Measurements from ENCODE around the gene PTBP2.

PTBP2 gene

DNA sequence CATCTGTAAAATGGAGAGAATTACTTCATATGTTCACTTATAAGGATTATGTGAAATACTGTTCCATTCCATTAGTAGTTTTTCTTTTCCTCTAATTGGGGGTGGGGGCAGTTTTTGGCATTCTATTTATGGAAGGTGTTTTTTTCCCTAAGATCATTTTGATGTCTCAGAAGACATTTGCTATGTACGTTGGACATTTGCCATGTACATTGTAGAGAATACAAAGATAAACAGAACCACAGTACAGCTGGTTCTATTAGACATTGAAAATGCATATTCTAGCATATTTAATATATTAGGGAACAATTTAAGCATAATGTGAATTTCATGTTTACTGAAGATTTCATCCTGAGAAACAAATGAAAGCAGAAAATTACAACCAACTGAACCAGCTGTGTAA lies 98.5 kb downstream of the PTBP2 start:
- TF ChIP-seq, protein P1, sequence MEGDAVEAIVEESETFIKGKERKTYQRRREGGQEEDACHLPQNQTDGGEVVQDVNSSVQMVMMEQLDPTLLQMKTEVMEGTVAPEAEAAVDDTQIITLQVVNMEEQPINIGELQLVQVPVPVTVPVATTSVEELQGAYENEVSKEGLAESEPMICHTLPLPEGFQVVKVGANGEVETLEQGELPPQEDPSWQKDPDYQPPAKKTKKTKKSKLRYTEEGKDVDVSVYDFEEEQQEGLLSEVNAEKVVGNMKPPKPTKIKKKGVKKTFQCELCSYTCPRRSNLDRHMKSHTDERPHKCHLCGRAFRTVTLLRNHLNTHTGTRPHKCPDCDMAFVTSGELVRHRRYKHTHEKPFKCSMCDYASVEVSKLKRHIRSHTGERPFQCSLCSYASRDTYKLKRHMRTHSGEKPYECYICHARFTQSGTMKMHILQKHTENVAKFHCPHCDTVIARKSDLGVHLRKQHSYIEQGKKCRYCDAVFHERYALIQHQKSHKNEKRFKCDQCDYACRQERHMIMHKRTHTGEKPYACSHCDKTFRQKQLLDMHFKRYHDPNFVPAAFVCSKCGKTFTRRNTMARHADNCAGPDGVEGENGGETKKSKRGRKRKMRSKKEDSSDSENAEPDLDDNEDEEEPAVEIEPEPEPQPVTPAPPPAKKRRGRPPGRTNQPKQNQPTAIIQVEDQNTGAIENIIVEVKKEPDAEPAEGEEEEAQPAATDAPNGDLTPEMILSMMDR (conservative IDR thresholded peaks at IDR 0.05; ENCODE audit: low read depth, low read length), result no peak
- no peak overlapping the region for H3K4me3 ChIP-seq (ENCODE audit: low read length)
- DNase-seq (ENCODE audit: low read depth), result no peak

DNA sequence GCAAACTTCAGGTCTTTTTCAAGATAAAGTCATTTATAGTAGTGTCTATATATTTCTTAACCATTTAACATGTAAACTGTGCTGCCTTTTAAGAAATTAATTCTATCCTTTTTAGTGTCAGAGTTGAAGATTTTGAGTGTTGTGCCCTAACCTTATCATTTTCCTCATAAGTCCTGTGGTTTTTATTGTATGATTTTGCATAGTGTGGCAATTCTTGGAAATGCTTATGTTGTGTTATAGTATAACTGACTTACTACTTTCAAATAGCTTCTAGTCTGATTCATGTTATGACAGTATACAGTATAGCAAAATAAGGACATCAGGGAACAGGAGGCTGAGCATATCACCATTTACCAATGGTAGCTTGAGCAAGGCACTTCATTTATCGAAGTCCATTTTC lies 99.1 kb downstream of the PTBP2 start:
- DNase-seq (ENCODE audit: low read depth), result no peak
- TF ChIP-seq, protein P1 (conservative IDR thresholded peaks at IDR 0.05; ENCODE audit: low read depth, low read length), result no peak
- H3K4me3 ChIP-seq (ENCODE audit: low read length), result no peak overlapping the region

DNA sequence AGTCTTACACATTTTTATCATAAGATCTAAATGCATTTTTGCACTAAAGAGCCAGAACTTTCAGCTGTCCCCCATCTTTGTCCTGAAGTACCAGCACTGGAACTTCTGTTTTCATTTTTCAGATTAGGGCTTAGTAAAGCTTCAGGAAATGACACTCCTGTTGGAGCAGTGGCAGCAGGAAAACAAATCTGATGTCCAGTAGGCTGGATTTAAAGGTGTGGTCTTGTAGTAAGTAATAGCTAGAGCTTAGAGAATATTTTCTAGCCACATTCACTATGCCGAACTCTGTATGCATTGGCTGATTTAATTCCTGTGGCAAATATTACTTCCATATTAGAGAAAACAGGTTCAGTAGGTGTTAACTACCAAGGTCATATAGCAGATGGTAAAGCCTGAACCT lies 103.6 kb downstream of the PTBP2 start:
- no peak overlapping the region for H3K4me3 ChIP-seq (ENCODE audit: low read length)
- DNase-seq (ENCODE audit: low read depth), result no peak

DNA sequence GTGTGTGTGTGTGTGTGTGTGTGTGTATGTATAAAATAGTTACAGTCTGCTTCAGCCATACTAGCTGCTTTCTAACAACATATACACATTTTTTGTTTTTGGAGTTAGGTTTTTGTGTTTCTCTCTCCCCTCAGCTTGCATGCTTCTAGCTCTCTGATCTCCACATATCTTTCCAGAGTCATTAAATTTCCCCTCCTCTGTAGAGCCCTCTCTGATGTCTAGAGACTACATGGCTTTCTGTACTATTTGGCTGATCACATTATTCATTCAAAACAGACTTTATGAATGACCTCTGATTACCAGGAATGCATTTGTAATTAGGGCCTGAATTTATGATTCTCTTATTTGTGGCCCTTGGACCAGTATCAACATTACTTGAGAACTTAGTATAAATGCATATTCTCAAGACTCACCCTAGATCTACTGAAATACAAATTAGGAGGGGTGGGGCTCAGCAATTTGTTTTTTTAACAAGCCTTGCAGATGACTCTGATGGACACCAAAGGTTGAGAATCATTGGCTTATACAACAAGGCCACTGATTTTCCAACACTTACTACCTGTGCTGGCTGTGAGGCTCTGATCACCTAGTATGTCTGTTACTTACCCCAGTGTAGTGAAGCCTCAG lies 104.5 kb downstream of the PTBP2 start:
- TF ChIP-seq, protein P1 (conservative IDR thresholded peaks at IDR 0.05; ENCODE audit: low read depth, low read length), result no peak
- DNase-seq (ENCODE audit: low read depth), result no peak
- H3K4me3 ChIP-seq (ENCODE audit: low read length), result no peak overlapping the region

More for the DNA sequence above, 103.6 kb downstream of the PTBP2 start:
- TF ChIP-seq, protein P1 (conservative IDR thresholded peaks at IDR 0.05; ENCODE audit: low read depth, low read length), result no peak

DNA sequence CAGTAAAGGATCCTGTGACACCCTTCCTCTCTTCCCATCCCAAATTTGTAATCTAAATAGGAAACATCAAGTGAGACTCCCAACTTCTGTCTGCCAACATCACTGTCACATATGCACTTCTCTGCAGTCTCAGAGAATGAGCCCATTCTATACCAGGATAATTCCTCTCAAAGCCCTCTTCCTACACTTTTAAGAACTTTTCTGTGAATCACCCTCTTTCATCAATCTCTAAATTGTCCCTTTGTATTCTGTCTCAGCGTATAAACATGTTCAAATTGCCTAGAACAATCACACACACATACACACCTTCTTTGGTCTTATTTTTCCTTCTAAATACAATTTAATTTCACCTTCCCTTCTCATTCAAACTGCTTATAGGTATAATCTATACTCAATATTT lies 111.8 kb downstream of the PTBP2 start:
- no peak for DNase-seq (ENCODE audit: low read depth)
- TF ChIP-seq, protein P1 (conservative IDR thresholded peaks at IDR 0.05; ENCODE audit: low read depth, low read length), result no peak

DNA sequence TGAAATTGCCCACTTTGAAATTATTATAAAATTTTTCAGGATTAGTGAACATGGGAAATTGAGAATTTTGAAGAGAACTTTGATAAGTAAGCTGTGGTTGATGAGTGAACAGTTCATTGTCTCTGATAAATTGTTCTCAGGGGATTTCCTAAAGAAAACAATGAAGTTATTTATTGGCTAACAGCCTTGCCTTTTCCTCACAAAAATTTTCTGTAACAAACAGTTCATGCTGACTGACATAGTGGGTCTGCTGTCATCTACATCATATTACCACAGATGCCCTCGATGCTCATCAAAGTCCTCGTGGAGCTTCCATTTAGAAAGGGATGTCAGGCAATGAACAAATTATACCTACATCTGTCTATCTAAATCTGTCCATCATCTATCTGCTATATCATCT lies 113.4 kb downstream of the PTBP2 start:
- TF ChIP-seq, protein P1 (conservative IDR thresholded peaks at IDR 0.05; ENCODE audit: low read depth, low read length), result no peak
- no peak overlapping the region for H3K4me3 ChIP-seq (ENCODE audit: low read length)
- no peak for DNase-seq (ENCODE audit: low read depth)

More for the DNA sequence above, 111.8 kb downstream of the PTBP2 start:
- H3K4me3 ChIP-seq (ENCODE audit: low read length), result no peak overlapping the region

DNA sequence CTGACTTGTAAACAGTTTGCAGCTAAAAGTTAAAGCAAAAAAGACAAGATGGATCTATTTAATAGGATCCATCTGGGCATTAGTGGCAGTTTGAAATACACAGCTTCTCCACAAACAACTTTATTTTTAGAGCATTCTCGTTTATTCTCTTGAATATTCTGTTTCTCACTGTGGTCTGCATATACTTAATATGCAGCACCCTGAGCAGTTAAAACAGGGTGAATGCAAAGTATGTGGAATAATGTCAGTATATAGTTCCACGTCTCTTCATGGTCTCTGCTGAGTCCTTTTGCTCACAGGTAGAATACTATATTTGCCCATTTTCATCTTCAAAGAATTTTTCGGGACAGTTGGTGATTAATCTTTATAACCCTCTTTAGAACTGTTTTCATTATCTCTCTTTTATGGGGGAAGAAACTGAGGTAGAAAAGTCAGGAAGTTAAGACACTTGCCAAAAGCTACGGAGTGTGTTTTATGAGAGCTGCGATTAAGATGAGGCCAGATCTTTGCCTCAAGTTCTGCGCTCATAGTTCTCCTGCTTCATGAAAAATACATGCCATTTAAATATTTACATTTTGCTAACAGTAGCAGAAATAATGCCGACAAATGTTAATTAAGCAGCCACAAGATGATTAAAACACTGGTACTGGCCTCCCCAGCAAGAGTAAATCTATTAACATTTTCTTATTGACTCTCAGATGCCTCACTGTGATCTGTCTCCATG lies 115.6 kb downstream of the PTBP2 start:
- no peak overlapping the region for H3K4me3 ChIP-seq (ENCODE audit: low read length)
- TF ChIP-seq, protein P1 (conservative IDR thresholded peaks at IDR 0.05; ENCODE audit: low read depth, low read length), result no peak
- no peak for DNase-seq (ENCODE audit: low read depth)
